ENCODE data around the gene ATXN1.

Gene ATXN1

GRCh38 chr6:16564436-16564835 lies 196.8 kb downstream of the ATXN1 start:
- DNase-seq (ENCODE audit: low spot score) (no peak), ATAC-seq (ENCODE audit: low read depth) (no peak)
- Histone ChIP-seq H3K4me3 (ENCODE audit: severe bottlenecking) (no peak overlapping the region), H3K9me3 (ENCODE audit: severe bottlenecking) (no peaks in the 10 kb centered on the region), H3K36me3 (ENCODE audit: low read depth) (no peaks in the 10 kb centered on the region), H3K27me3 (ENCODE audit: insufficient read depth, poor library complexity, severe bottlenecking) (no peaks in the 10 kb centered on the region), H3K27ac (ENCODE audit: poor library complexity, severe bottlenecking) (no peak overlapping the region), H3K4me1 (ENCODE audit: insufficient read depth, poor library complexity, severe bottlenecking) (no peaks in the 10 kb centered on the region)
- TF ChIP-seq CTCF (IDR thresholded peaks at IDR 0.05; ENCODE audit: poor library complexity, severe bottlenecking) = no peak

- Histone ChIP-seq H3K27me3 (ENCODE audit: insufficient read depth, poor library complexity, severe bottlenecking) (no peaks in the 10 kb centered on the region), H3K36me3 (ENCODE audit: low read depth) (no peaks in the 10 kb centered on the region), H3K9me3 (ENCODE audit: severe bottlenecking) (no peaks in the 10 kb centered on the region), H3K4me3 (ENCODE audit: severe bottlenecking) (no peak overlapping the region), H3K27ac (ENCODE audit: poor library complexity, severe bottlenecking) (no peak overlapping the region), H3K4me1 (ENCODE audit: insufficient read depth, poor library complexity, severe bottlenecking) (no peaks in the 10 kb centered on the region)
- TF ChIP-seq CTCF (IDR thresholded peaks at IDR 0.05; ENCODE audit: poor library complexity, severe bottlenecking) = no peak
- ATAC-seq (ENCODE audit: low read depth) (no peak), DNase-seq (ENCODE audit: low spot score) (no peak)
Observed at GRCh38 chr6:16563628-16564240, 197.5 kb downstream of the ATXN1 start.

GRCh38 chr6:16562498-16562897 lies 198.8 kb downstream of the ATXN1 start:
- DNase-seq (ENCODE audit: low spot score) (no peak), ATAC-seq (ENCODE audit: low read depth) (no peak)
- H3K4me1 ChIP-seq (ENCODE audit: insufficient read depth, poor library complexity, severe bottlenecking) = no peaks in the 10 kb centered on the region
- H3K27me3 ChIP-seq (ENCODE audit: insufficient read depth, poor library complexity, severe bottlenecking) = no peaks in the 10 kb centered on the region
- H3K27ac ChIP-seq (ENCODE audit: poor library complexity, severe bottlenecking) = no peak overlapping the region
- H3K4me3 ChIP-seq (ENCODE audit: severe bottlenecking) = no peak overlapping the region
- no peaks in the 10 kb centered on the region for H3K9me3 ChIP-seq (ENCODE audit: severe bottlenecking)
- no peak for TF ChIP-seq CTCF (IDR thresholded peaks at IDR 0.05; ENCODE audit: poor library complexity, severe bottlenecking)
- no peaks in the 10 kb centered on the region for H3K36me3 ChIP-seq (ENCODE audit: low read depth)

GRCh38 chr6:16559071-16559470 lies 202.2 kb downstream of the ATXN1 start:
- Histone ChIP-seq H3K9me3 (ENCODE audit: severe bottlenecking) (no peaks in the 10 kb centered on the region), H3K36me3 (ENCODE audit: low read depth) (no peaks in the 10 kb centered on the region), H3K4me3 (ENCODE audit: severe bottlenecking) (no peak overlapping the region), H3K27me3 (ENCODE audit: insufficient read depth, poor library complexity, severe bottlenecking) (no peaks in the 10 kb centered on the region), H3K27ac (ENCODE audit: poor library complexity, severe bottlenecking) (no peak overlapping the region), H3K4me1 (ENCODE audit: insufficient read depth, poor library complexity, severe bottlenecking) (no peaks in the 10 kb centered on the region)
- no peak for TF ChIP-seq CTCF (IDR thresholded peaks at IDR 0.05; ENCODE audit: poor library complexity, severe bottlenecking)
- DNase-seq (ENCODE audit: low spot score) = no peak
- ATAC-seq (ENCODE audit: low read depth) = no peak

- Histone ChIP-seq H3K36me3 (ENCODE audit: low read depth) (no peaks in the 10 kb centered on the region), H3K4me3 (ENCODE audit: severe bottlenecking) (no peak overlapping the region), H3K4me1 (ENCODE audit: insufficient read depth, poor library complexity, severe bottlenecking) (no peaks in the 10 kb centered on the region), H3K9me3 (ENCODE audit: severe bottlenecking) (no peaks in the 10 kb centered on the region), H3K27ac (ENCODE audit: poor library complexity, severe bottlenecking) (no peak overlapping the region), H3K27me3 (ENCODE audit: insufficient read depth, poor library complexity, severe bottlenecking) (no peaks in the 10 kb centered on the region)
- TF ChIP-seq CTCF (IDR thresholded peaks at IDR 0.05; ENCODE audit: poor library complexity, severe bottlenecking) = no peak
- DNase-seq (ENCODE audit: low spot score) = no peak
- no peak for ATAC-seq (ENCODE audit: low read depth)
Observed at GRCh38 chr6:16555550-16555949, 205.7 kb downstream of the ATXN1 start.

Data from RWPE2 (cell line).